Measurements from ENCODE around the gene CMBL. TPM values are rescaled to one million over a fixed set of nuclear protein-coding genes. Genes with fewer than 3 reads are reported as not detected.

Gene CMBL
- total RNA-seq, 1 experiment from 2014 or later, result 12.9 TPM

DNA sequence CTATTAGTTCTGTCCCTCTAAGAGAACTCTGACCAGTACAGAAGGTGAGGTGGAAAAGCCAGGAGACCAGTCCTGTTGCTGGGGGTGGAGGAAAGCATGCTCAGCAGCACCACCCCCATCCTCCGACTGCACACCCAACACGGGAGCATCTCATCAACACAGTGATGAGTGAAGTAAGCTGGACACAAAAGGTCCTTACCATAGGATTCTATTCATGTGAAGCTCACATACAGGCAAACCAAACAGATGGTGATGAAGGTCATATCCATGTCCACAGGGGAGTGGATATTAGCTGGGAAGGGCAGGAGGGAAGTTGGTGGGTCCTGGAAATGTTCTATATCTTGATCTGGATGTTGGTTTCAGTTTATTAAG, 31.0 kb upstream of the CMBL start:
- TF ChIP-seq, protein P1, sequence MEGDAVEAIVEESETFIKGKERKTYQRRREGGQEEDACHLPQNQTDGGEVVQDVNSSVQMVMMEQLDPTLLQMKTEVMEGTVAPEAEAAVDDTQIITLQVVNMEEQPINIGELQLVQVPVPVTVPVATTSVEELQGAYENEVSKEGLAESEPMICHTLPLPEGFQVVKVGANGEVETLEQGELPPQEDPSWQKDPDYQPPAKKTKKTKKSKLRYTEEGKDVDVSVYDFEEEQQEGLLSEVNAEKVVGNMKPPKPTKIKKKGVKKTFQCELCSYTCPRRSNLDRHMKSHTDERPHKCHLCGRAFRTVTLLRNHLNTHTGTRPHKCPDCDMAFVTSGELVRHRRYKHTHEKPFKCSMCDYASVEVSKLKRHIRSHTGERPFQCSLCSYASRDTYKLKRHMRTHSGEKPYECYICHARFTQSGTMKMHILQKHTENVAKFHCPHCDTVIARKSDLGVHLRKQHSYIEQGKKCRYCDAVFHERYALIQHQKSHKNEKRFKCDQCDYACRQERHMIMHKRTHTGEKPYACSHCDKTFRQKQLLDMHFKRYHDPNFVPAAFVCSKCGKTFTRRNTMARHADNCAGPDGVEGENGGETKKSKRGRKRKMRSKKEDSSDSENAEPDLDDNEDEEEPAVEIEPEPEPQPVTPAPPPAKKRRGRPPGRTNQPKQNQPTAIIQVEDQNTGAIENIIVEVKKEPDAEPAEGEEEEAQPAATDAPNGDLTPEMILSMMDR (IDR thresholded peaks at IDR 0.05; ENCODE audit: unreplicated experiment), result no peak
- BruUV-seq (replicated peaks), result no TSS peak
- no peak overlapping the region for H3K4me3 Mint-ChIP-seq (ENCODE audit: low read depth, unreplicated experiment)
- CTCF ChIA-PET, result no interaction called here
- H3K9me3 Mint-ChIP-seq (ENCODE audit: low read depth, unreplicated experiment), result no peaks in the 10 kb centered on the region
- intact Hi-C loops (cut with micrococcal nuclease; ENCODE audit: unreplicated experiment), result no loop called here
- DNase-seq, result no peak
- no peaks in the 10 kb centered on the region for H3K4me1 Mint-ChIP-seq (ENCODE audit: low read depth, unreplicated experiment)
- H3K27ac Mint-ChIP-seq (ENCODE audit: unreplicated experiment), result no peak overlapping the region
- peaks cover 1% of the 10 kb centered on the region for H3K36me3 Mint-ChIP-seq (ENCODE audit: insufficient read depth, unreplicated experiment)
- peaks cover 16% of the 10 kb centered on the region for H3K27me3 Mint-ChIP-seq (ENCODE audit: unreplicated experiment)

DNA sequence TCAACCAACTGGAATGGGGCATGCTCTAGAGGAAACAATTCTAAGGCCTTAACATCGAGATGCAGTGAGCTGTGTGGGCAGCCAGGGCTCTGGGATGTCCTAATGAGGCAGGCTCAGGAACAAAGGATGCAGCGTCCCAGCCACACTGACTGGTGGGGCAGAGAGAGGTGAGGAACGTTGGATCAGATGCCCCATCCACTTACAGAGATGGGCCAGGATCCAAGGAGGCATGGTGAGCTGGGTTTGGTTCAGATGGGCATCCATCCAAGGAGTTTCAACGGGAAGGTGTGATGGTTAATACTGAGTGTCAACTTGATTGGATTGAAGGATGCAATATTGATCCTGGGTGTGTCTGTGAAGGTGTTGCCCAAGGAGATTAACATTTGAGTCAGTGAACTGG, 30.3 kb upstream of the CMBL start:
- Mint-ChIP-seq H3K4me1 (ENCODE audit: low read depth, unreplicated experiment) (no peaks in the 10 kb centered on the region), H3K27me3 (ENCODE audit: unreplicated experiment) (peaks cover 23% of the 10 kb centered on the region), H3K36me3 (ENCODE audit: insufficient read depth, unreplicated experiment) (peaks cover 8% of the 10 kb centered on the region), H3K27ac (ENCODE audit: unreplicated experiment) (no peak overlapping the region), H3K4me3 (ENCODE audit: low read depth, unreplicated experiment) (no peak overlapping the region), H3K9me3 (ENCODE audit: low read depth, unreplicated experiment) (no peaks in the 10 kb centered on the region)
- no TSS peak for BruUV-seq (replicated peaks)
- intact Hi-C loops (cut with micrococcal nuclease; ENCODE audit: unreplicated experiment), result no loop called here
- CTCF ChIA-PET, result no interaction called here
- TF ChIP-seq, protein P1 (IDR thresholded peaks at IDR 0.05; ENCODE audit: unreplicated experiment), result no peak
- no peak for DNase-seq

DNA sequence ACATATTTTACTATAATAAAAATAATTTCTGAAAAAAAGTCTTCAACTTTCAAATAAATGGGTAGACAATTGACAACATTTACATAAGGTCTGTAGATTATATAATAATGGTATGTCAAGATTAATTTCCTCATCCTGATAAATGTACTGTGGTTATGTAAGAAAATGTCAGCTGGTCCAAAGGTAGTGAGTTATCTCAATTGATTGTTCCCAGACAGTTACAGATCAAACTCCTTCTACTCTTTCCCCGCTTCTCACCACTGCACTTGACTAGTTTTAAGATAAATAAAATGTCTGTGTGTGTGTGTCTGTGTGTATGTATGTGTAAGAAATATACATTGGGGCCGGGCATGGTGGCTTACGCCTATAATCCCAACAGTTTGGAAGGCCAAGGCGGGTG, 29.4 kb upstream of the CMBL start:
- H3K27me3 Mint-ChIP-seq (ENCODE audit: unreplicated experiment), result peaks cover 32% of the 10 kb centered on the region
- no TSS peak for BruUV-seq (replicated peaks)
- no peak overlapping the region for H3K4me3 Mint-ChIP-seq (ENCODE audit: low read depth, unreplicated experiment)
- DNase-seq, result no peak
- intact Hi-C loops (cut with micrococcal nuclease; ENCODE audit: unreplicated experiment), result no loop called here
- H3K9me3 Mint-ChIP-seq (ENCODE audit: low read depth, unreplicated experiment), result no peaks in the 10 kb centered on the region
- H3K36me3 Mint-ChIP-seq (ENCODE audit: insufficient read depth, unreplicated experiment), result peaks cover 10% of the 10 kb centered on the region
- no peaks in the 10 kb centered on the region for H3K4me1 Mint-ChIP-seq (ENCODE audit: low read depth, unreplicated experiment)
- TF ChIP-seq, protein P1 (IDR thresholded peaks at IDR 0.05; ENCODE audit: unreplicated experiment), result no peak
- no peak overlapping the region for H3K27ac Mint-ChIP-seq (ENCODE audit: unreplicated experiment)
- CTCF ChIA-PET, result interaction anchor here (0.7 kb wide), 1 partner anchor 1242 kb away, joined by 4 read pairs; no protein-coding TSS in a partner anchor

DNA sequence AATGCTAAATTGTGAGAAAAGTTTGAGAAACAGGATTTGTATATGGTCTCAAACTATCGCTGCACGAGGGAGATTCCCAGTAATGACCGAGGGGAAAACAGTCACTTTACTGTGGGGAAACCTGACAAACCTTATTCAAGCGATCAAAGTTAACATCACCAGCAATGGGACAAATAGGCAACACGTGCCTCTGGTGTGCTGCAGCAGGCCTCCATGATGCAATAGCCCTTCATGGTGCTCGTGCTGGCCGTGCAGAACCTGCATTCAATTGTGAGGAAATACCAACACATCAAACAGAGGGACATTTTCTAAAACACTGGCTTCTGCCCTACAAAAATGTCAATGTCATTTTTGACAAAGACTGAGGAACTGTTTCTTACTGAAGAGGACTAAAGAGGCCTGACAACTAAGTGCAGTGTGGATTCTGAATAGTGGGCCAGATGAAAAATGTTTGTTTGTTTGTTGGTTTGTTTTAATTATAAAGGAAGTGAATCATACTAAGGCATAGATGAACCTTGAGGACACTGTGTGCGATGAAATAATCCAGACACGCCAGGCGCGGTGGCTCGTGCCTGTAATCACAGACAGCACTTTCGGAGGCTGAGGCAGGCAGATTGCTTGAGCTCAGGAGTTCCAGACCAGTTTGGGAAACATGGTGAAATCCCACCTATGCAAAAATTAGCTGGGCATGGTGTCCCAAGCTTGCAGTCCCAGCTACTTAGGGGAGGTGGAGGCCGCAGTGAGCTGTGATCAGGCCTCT, 28.2 kb upstream of the CMBL start:
- H3K36me3 Mint-ChIP-seq (ENCODE audit: insufficient read depth, unreplicated experiment), result peaks cover 10% of the 10 kb centered on the region
- H3K9me3 Mint-ChIP-seq (ENCODE audit: low read depth, unreplicated experiment), result no peaks in the 10 kb centered on the region
- peaks cover 44% of the 10 kb centered on the region for H3K27me3 Mint-ChIP-seq (ENCODE audit: unreplicated experiment)
- DNase-seq, result no peak
- H3K27ac Mint-ChIP-seq (ENCODE audit: unreplicated experiment), result no peak overlapping the region
- intact Hi-C loops (cut with micrococcal nuclease; ENCODE audit: unreplicated experiment), result no loop called here
- no peak overlapping the region for H3K4me3 Mint-ChIP-seq (ENCODE audit: low read depth, unreplicated experiment)
- BruUV-seq (replicated peaks), result no TSS peak
- TF ChIP-seq, protein P1 (IDR thresholded peaks at IDR 0.05; ENCODE audit: unreplicated experiment), result no peak
- CTCF ChIA-PET, result interaction anchor here (0.7 kb wide), 1 partner anchor 1244 kb away, joined by 4 read pairs; no protein-coding TSS in a partner anchor
- H3K4me1 Mint-ChIP-seq (ENCODE audit: low read depth, unreplicated experiment), result no peaks in the 10 kb centered on the region
